ENCODE measurements around the gene RYK. TPM values are rescaled to one million over a fixed set of nuclear protein-coding genes. Genes with fewer than 3 reads are reported as not detected.
A peak's percentile ranks its signal among the peaks of the same experiment; 100 is the strongest.

Gene RYK
- total and polyA plus RNA-seq, 3 donors from 2014 or later = 82.6 to 120 (median 112) TPM

DNA sequence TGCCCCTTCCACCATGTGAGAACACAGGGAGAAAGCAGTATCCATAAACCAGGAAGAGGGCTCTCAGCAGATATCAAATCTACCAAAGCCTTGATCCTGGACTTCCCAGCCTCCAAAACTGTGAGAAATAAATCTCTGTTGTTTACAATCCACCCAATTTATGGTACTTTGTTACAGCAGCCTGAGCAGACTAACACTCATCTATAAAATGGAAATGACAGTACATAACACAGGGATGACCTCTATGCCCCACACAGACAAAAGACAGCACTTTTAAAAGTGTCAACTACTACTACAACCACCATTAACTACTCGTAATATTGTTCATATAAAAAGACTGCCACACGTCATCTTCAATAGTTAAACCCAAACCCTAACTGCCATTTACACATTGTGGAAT is 5.7 kb downstream of the RYK start:
- Histone ChIP-seq H3K9me3 (no peaks in the 10 kb centered on the region), H3K27ac (no peak overlapping the region), H3K27me3 (no peaks in the 10 kb centered on the region), H3K36me3 (ENCODE audit: low read depth, missing control alignments) (no peaks in the 10 kb centered on the region), H3K4me3 (no peak overlapping the region), H3K4me1 (peaks cover 35% of the 10 kb centered on the region)
- intact Hi-C loops (cut with DNase I; ENCODE audit: low total_unique reads) = no loop called here
- WGBS, 2 donors = 91 to 92% methylated on average over 2 of the region's 2 CpGs
- TF ChIP-seq, protein P1, sequence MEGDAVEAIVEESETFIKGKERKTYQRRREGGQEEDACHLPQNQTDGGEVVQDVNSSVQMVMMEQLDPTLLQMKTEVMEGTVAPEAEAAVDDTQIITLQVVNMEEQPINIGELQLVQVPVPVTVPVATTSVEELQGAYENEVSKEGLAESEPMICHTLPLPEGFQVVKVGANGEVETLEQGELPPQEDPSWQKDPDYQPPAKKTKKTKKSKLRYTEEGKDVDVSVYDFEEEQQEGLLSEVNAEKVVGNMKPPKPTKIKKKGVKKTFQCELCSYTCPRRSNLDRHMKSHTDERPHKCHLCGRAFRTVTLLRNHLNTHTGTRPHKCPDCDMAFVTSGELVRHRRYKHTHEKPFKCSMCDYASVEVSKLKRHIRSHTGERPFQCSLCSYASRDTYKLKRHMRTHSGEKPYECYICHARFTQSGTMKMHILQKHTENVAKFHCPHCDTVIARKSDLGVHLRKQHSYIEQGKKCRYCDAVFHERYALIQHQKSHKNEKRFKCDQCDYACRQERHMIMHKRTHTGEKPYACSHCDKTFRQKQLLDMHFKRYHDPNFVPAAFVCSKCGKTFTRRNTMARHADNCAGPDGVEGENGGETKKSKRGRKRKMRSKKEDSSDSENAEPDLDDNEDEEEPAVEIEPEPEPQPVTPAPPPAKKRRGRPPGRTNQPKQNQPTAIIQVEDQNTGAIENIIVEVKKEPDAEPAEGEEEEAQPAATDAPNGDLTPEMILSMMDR (IDR thresholded peaks at IDR 0.05) = no peak
- DNase-seq = no peak

DNA sequence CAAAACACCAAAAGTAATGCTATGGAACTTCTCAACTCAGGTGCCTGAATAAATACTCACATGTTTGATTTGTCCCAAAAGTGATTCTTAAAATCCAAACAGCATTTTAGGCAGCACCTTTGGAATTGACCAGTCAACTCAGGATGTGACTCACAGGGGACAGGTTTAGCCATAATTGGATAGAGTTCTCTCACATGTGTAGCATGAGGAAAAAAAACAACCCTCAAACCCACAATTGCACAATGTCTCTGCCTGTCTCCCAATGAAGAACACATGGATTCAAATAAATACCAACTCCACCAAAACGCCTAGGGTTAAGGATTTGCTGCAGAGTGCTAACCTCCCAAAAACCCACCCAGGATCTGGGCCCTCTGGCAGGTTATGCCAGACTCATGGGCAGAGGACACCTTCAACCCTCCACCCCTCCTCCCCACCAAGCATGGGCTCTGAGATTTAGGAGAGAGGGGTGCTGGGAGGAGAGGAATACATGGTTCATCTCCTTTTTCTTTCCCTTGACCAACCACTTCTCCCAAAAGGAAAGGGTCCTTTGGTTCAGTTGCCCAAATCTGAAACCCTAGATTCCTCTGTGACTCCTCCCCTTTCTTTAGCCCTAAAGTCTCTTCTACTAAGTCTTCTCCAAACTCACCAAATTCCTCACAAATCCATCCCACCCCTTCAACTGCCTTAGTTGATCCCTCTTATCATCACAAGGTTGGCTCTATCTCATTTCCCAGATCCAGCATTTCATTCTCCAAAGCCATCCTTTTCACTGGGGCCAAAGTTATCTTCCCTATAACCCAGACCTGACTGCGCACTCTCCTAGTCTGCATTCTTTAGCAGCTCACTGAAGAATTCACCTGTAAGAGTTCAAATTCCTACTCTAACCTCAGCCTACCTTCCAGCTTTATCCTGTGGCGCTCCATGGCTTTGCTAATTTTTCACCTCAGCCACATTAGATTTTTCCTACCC is 7.7 kb downstream of the RYK start:
- 83 to 88% methylated on average over 3 of the region's 3 CpGs for WGBS, 2 donors
- no peak for DNase-seq
- intact Hi-C loops (cut with DNase I; ENCODE audit: low total_unique reads) = no loop called here
- Histone ChIP-seq H3K27ac (no peak overlapping the region), H3K4me3 (no peak overlapping the region), H3K27me3 (no peaks in the 10 kb centered on the region), H3K9me3 (no peaks in the 10 kb centered on the region), H3K4me1 (peaks cover 38% of the 10 kb centered on the region), H3K36me3 (ENCODE audit: low read depth, missing control alignments) (no peaks in the 10 kb centered on the region)
- TF ChIP-seq, protein P1 (IDR thresholded peaks at IDR 0.05) = no peak
- no peak for TF ChIP-seq POLR2A (IDR thresholded peaks at IDR 0.05)

DNA sequence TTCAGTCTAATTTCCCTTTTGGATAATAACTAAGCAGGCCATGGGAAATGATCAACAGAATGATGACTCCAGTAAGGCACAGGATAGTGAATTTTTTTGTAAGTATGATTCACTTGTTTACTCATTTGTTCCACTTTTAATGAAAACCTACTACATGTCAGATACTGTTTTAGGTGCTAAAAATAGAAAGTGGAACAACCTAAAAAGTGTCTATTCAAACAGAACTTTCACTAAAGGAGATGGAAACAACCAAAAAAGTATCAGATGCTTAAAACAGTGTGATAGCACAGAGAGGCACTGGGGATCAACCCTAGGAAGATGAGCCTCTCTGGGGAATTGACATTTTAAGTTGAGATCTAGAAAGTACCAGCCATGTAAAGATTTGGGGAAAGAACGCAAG is 11.1 kb downstream of the RYK start:
- Histone ChIP-seq H3K27me3 (no peaks in the 10 kb centered on the region), H3K9me3 (no peaks in the 10 kb centered on the region), H3K4me3 (no peak overlapping the region), H3K36me3 (ENCODE audit: low read depth, missing control alignments) (no peaks in the 10 kb centered on the region), H3K27ac (no peak overlapping the region), H3K4me1 (peaks cover 38% of the 10 kb centered on the region)
- TF ChIP-seq, protein P1 (IDR thresholded peaks at IDR 0.05) = no peak
- no peak for TF ChIP-seq POLR2A (IDR thresholded peaks at IDR 0.05)
- 86 to 95% methylated on average over 1 of the region's 1 CpG for WGBS, 2 donors
- DNase-seq = no peak
- intact Hi-C loops (cut with DNase I; ENCODE audit: low total_unique reads) = no loop called here

DNA sequence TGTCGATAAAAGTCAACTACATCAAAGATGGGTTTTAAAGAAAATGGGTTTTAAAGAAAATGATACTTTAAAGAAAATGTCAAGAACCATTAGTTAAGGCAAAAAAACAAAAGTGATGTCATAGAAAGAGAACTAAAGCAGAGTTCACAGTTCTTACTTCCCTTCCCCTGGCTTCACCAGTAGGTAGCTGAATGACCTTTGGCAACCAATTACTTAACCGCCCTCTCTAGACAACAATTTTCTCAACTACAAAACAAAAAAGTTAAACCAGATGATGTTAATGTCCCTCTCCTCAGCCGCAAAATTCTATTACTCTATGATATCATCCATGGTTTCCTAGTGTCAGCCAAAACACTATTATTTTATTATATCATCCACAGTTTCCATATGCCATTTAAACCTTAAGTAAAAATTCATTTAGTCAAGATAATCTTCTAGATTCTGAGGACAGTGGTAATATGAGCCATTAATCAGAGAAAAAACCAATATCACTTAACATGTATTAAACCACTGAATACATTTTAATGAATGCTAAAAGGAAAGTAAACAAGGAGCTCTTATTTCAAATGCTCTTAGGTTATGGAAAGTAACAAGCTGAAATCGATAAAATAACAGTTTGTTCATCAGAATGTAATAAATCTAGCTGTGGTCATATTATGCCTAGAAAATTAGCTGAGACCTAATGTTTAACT is 13.1 kb downstream of the RYK start:
- H3K4me1 ChIP-seq = peaks cover 44% of the 10 kb centered on the region
- intact Hi-C loops (cut with DNase I; ENCODE audit: low total_unique reads) = no loop called here
- 52 to 58% methylated on average over 4 of the region's 4 CpGs for WGBS, 2 donors
- H3K36me3 ChIP-seq (ENCODE audit: low read depth, missing control alignments) = no peaks in the 10 kb centered on the region
- H3K9me3 ChIP-seq = no peaks in the 10 kb centered on the region
- H3K27ac ChIP-seq = peak overlapping the region in 1 of 2 donors; percentile 37
- no peak overlapping the region for H3K4me3 ChIP-seq
- DNase-seq = no peak
- no peaks in the 10 kb centered on the region for H3K27me3 ChIP-seq
- TF ChIP-seq, protein P1 (IDR thresholded peaks at IDR 0.05) = no peak
- no peak for TF ChIP-seq POLR2A (IDR thresholded peaks at IDR 0.05)

Data from testis (tissue), 3 donors.